Gastroesophageal sphincter (tissue), 3 donors: ENCODE data around the gene AP3S2.

ENCODE experiments used
- EP300 ChIP-seq: sonication (generic); formaldehyde crosslinking; IDR thresholded peaks from one replicate; pipeline ENCODE4 v1.6.1; 2017; ENCODE audit warnings: antibody characterized with exemption, mild to moderate bottlenecking
- POLR2AphosphoS5 ChIP-seq: sonication (generic); formaldehyde crosslinking; IDR thresholded peaks from one replicate; pipeline ENCODE4 v1.6.1; 2017; ENCODE audit warnings: antibody characterized with exemption
- TF ChIP-seq, protein P1 (sequence below), 4 experiments: fragments of 200-600 bp in 2 of 4; fragments of 450-650 bp in 2 of 4; sonication (generic) in 1 of 4; IDR thresholded peaks; one replicate each; pipeline ENCODE4 v1.5.1; 2017 to 2019; ENCODE audit warnings: antibody characterized with exemption in 4 of 4, mild to moderate bottlenecking in 2 of 4, moderate library complexity in 2 of 4

DNA sequence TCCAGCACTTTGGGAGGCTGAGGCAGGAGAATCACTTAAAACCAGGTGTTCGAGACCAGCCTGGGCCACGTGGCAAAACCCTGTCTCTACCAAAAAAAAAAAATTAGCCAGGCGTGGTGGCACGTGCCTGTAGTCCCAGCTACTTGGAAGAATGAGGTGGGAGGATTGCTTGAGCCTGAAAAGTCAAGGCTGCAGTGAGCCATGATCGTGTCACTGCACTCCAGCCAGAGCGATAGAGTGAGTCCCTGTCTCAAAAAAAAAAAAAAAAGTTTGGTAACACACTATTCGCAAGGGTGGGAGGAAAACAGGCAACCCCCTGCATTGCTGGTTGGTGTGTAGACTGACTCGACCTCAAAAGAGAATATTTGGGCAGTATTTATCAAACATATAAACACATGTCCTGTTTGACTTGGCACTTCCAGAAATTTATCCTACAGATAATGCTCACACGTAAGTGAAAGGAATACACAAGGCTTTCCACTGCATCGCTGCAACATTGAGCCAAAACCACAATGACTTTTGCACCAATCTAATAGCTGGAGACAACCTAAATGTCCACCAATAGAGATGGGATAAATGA is 76.0 kb downstream of the AP3S2 start:
- TF ChIP-seq, protein P1, sequence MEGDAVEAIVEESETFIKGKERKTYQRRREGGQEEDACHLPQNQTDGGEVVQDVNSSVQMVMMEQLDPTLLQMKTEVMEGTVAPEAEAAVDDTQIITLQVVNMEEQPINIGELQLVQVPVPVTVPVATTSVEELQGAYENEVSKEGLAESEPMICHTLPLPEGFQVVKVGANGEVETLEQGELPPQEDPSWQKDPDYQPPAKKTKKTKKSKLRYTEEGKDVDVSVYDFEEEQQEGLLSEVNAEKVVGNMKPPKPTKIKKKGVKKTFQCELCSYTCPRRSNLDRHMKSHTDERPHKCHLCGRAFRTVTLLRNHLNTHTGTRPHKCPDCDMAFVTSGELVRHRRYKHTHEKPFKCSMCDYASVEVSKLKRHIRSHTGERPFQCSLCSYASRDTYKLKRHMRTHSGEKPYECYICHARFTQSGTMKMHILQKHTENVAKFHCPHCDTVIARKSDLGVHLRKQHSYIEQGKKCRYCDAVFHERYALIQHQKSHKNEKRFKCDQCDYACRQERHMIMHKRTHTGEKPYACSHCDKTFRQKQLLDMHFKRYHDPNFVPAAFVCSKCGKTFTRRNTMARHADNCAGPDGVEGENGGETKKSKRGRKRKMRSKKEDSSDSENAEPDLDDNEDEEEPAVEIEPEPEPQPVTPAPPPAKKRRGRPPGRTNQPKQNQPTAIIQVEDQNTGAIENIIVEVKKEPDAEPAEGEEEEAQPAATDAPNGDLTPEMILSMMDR (IDR thresholded peaks at IDR 0.05), result no peak
- TF ChIP-seq POLR2AphosphoS5, result no peak
- no peak for TF ChIP-seq EP300
